VCaP (cell line): ENCODE measurements around the gene EPB42.

ENCODE experiments used
- H3K27ac ChIP-seq: fragments of 450-650 bp; 2 replicates; pipeline ENCODE4 v1.5.1; 2017
- CTCF ChIP-seq: fragments of 450-650 bp; conservative IDR thresholded peaks from 2 replicates; pipeline ENCODE4 v1.5.1; 2017; ENCODE audit warnings: mild to moderate bottlenecking, moderate library complexity

EPB42 gene

GRCh38 chr15:43249699-43250203 is 28.9 kb upstream of the EPB42 start:
- H3K27ac ChIP-seq, result no peak overlapping the region
- TF ChIP-seq CTCF, result no peak

- TF ChIP-seq CTCF, result no peak
- H3K27ac ChIP-seq, result no peak overlapping the region
These were observed 28.4 kb upstream of the EPB42 start for GRCh38 chr15:43249236-43249635.

- TF ChIP-seq CTCF, result no peak
- no peak overlapping the region for H3K27ac ChIP-seq
These were observed 25.5 kb upstream of the EPB42 start for GRCh38 chr15:43246261-43246774.

- H3K27ac ChIP-seq, result no peak overlapping the region
- TF ChIP-seq CTCF, result no peak
These were observed 23.3 kb upstream of the EPB42 start for GRCh38 chr15:43244092-43244491.

- no peak for TF ChIP-seq CTCF
- H3K27ac ChIP-seq, result no peak overlapping the region
These were observed 22.3 kb upstream of the EPB42 start for GRCh38 chr15:43243020-43243645.

- no peak for TF ChIP-seq CTCF
- no peak overlapping the region for H3K27ac ChIP-seq
These were observed 21.8 kb upstream of the EPB42 start for GRCh38 chr15:43242616-43243015.

- TF ChIP-seq CTCF, result no peak
These were observed 20.3 kb upstream of the EPB42 start for GRCh38 chr15:43241100-43241499.

More at GRCh38 chr15:43241100-43241499, 20.3 kb upstream of the EPB42 start:
- H3K27ac ChIP-seq, result no peak overlapping the region
